NB4 (cell line): Measurements from ENCODE around the gene SSR2.

ENCODE experiments used
- MYC ChIP-seq: IDR thresholded peaks from 2 replicates; pipeline ENCODE4 v1.6.1; 2011; ENCODE audit warnings: low read depth, low read length
- POLR2A ChIP-seq: IDR thresholded peaks from 2 replicates; pipeline ENCODE4 v1.6.1; 2011; ENCODE audit warnings: mild to moderate bottlenecking; ENCODE audit not compliant: insufficient read length; ENCODE audit errors: extremely low read depth
- TF ChIP-seq, protein P1 (sequence below): IDR thresholded peaks from one replicate; pipeline ENCODE4 v1.5.1; 2012; ENCODE audit warnings: low read depth, low read length
- TF ChIP-seq, protein P2 (sequence below): IDR thresholded peaks from 2 replicates; pipeline ENCODE4 v1.6.1; 2011; ENCODE audit warnings: low read depth, low read length

DNA sequence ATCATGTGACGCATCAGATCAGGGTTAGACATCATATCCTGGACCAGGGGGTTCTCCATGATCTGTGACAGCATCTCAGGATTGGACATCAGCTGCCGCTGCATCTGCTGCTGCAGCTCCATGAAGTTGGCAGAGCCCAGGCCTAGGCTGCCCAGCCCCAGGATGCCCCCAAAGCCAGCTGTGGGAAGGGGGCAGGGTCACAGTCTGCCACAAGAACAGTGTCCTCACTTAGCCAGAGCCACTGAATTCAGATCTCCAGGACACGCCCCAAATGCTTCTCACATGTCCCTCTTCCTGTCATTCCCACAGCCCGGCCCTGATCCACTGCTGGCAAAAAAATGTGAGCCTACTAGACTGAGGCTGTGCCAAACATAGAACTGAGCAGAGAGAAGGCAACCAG, 29.6 kb upstream of the SSR2 start:
- TF ChIP-seq POLR2A (no peak), MYC (no peak)
- TF ChIP-seq, protein P1, sequence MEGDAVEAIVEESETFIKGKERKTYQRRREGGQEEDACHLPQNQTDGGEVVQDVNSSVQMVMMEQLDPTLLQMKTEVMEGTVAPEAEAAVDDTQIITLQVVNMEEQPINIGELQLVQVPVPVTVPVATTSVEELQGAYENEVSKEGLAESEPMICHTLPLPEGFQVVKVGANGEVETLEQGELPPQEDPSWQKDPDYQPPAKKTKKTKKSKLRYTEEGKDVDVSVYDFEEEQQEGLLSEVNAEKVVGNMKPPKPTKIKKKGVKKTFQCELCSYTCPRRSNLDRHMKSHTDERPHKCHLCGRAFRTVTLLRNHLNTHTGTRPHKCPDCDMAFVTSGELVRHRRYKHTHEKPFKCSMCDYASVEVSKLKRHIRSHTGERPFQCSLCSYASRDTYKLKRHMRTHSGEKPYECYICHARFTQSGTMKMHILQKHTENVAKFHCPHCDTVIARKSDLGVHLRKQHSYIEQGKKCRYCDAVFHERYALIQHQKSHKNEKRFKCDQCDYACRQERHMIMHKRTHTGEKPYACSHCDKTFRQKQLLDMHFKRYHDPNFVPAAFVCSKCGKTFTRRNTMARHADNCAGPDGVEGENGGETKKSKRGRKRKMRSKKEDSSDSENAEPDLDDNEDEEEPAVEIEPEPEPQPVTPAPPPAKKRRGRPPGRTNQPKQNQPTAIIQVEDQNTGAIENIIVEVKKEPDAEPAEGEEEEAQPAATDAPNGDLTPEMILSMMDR, result no peak
- TF ChIP-seq, protein P2, sequence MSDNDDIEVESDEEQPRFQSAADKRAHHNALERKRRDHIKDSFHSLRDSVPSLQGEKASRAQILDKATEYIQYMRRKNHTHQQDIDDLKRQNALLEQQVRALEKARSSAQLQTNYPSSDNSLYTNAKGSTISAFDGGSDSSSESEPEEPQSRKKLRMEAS, result no peak
